GM18499 (cell line): ENCODE results near the gene DMAC2L.
"Not testable (repeated sequence)": the region's sequence is repeated elsewhere in the genome, so short reads cannot be mapped to it uniquely, and the experiment has no call there.

Experiments used
- ATAC-seq: cut with Tn5 transposase; IDR thresholded peaks from one replicate; pipeline ENCODE4 v1.9.1; 2021; ENCODE audit warnings: moderate number of reproducible peaks; ENCODE audit not compliant: insufficient read depth, unreplicated experiment

DMAC2L gene

DNA sequence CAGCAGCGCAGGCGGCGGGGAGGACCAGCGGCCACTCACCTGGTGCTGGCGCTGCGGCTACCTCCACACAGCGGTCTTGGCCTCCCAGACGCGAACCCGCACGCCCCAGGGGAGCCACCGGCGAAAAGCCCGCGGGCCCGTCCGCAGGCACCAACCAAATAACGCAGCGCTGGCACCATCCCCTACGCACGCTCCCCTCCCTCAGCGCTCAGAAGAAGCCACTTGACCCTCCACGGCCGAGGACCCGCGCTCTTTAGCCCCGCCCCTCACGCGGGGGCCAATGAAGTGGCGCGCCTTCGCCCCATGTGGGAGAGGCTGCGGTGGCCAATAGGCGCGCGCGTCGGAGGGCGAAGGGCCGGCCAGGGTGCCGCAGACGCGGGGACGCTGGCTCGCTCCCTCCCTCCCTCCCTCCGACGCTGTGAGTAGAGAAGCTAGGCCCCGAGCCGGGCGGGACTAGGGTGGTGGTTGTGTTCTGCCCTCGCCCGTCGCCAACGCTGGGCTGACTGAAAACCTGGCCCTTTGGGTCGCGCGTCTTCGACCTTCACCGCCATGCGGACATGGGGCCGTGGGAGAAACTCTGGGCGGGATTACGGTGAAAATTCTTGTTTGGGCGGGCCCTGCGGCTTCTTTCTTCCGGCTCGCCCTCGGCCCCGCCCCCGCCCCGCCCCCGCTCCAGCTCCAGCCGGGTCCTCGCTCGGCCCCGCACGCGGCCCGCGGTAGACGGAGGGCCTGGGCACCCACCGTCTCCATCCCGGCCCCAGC, at the start of gene DMAC2L, which contains the start of gene L2HGDH:
TSS of gene DMAC2L (plus strand) at position 353 of the 762 bp plus-strand sequence. CDS start 9,164 bp downstream, outside the sequence.
TSS of gene L2HGDH (minus strand) at position 258 of the 762 bp plus-strand sequence. CDS start at position 179, 79 bp downstream.
- ATAC-seq, result peak; percentile 70

- ATAC-seq, result no peak
These were observed 49.3 kb upstream of the DMAC2L start for GRCh38 chr14:50262865-50263264.

DNA sequence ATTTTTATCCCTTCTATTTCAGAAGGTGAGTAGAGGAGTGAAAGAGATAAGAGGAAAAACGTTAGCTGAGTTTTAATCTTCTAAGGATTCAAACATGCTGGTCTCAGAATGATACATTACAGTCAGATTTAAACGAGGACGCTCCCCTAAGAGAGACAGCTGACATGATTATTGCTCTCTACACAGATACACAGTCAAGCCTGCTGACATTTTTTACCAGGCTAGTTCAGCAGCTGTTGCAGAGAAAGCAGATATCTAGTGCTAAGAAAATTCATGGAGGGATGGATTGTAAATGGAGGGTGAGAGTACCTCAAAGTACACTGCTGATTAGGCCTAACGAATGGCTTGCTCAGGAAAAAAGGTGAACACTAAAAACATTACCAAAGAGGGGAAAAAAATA, 48.8 kb upstream of the DMAC2L start:
- no peak for ATAC-seq

DNA sequence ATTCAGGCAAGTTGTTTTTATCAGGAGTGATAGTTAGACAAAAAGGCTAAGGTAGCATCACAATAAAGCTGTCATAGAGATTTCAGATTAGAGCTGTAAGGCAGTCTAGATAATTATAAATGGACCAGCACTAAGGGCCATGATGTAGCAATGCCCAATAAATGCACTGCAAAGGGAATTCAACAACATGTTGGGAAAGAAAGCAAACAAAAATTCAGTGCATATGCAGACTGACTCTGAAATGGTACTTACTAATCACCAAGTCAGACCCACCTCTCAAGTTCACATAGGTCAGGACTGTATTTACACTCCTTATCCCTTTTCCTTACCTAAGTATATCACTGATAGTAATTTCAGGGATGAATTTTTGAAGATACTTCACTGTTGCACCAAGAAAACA, 47.1 kb upstream of the DMAC2L start:
- no peak for ATAC-seq

DNA sequence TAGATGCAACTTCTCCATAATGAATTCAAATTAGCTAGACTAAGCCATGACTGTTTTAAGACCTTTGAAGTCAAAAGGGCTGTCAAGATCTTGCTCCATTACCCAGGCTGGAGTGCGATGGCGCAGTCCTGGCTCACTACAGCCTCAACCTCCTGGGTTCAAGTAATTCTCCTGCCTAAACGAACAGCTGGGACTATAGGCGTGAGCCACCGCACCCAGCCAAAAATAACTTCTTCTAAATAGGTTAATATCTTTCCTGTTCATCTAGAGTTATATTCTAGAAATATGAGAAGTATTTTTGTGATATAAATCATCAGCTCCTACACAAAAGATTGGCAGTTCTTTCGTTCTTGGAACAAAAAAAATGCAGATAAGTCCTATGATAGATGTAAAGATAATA, 41.2 kb upstream of the DMAC2L start:
- ATAC-seq, result no peak

DNA sequence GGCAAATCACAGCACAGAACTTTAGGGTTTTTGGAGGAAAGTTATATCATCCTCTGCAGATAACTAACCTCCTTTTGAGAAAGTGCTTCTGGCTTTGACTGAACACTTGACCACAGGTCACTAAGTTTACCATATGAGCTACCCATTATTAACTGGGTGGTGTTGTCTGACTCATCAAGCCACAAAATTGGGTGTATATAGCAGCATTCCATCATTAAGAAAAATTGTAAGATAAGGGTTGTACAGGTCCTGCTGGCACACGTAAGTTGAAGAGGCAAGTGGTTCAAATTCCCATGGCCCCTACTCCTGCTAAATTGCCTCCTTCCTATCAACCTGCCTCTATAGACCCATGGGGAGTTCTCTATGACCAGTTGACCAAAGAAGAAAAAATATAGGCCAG, 39.6 kb upstream of the DMAC2L start:
- no peak for ATAC-seq

DNA sequence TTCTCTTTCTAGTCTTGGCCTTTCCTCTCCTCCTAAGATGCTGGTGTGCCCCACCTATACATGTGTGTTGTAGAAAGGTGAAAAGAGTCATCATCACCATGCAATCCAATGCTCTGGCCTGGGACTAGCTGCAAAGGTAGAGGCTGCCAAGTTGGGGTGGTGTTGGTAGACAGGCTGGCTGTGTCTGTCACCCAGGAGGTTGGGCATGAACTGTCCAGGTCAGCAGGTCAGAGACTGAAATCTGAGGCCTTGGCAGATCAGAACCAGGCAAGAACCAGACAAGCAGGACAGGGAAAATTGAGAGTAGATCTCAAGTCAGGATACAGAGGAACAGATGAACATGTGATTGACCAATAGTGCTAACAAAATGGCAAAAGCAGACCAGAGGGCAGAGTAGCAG, 26.3 kb upstream of the DMAC2L start:
- ATAC-seq, result no peak

DNA sequence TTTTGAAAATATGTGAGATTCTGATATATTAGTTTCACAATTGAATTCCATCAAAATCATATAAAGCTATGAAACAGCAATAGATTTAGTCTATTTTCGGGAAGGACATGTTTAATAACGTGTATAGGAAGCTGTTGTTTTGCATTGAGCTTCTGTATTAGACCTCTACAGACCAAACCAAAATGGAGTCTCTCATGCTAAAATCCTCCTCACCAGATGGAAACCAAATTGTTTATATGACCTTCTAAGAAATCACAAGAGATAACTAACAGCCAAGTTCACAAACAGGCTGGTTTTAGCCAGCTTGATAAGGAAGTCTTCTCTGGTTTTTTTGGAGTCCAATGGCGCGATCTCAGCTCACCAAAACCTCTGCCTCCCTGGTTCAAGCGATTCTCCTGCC, 24.0 kb upstream of the DMAC2L start:
- no peak for ATAC-seq

- ATAC-seq, result no peak
These were observed 21.8 kb upstream of the DMAC2L start for GRCh38 chr14:50290306-50290705.

DNA sequence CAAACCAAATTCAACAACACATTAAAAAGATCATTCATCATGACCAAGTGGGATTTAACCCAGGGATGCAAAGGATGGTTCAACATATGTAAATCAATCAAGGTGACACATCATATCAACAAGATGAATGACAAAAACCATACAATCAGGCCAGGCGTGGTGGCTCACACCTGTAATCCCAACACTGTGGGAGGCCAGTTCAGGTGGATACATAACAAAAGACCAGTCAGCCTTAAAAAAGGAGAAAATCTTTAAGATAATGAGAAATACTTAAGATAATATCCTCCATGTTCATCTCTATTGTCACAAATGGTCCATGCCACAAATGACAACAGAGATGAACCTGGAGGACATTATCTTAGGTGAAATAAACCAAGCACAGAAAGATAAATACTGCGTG, 12.5 kb upstream of the DMAC2L start:
- ATAC-seq, result no peak

- no peak for ATAC-seq
These were observed 10.2 kb upstream of the DMAC2L start for GRCh38 chr14:50301914-50302313.

- ATAC-seq, result no peak
These were observed 8.2 kb upstream of the DMAC2L start for GRCh38 chr14:50303744-50304471.

DNA sequence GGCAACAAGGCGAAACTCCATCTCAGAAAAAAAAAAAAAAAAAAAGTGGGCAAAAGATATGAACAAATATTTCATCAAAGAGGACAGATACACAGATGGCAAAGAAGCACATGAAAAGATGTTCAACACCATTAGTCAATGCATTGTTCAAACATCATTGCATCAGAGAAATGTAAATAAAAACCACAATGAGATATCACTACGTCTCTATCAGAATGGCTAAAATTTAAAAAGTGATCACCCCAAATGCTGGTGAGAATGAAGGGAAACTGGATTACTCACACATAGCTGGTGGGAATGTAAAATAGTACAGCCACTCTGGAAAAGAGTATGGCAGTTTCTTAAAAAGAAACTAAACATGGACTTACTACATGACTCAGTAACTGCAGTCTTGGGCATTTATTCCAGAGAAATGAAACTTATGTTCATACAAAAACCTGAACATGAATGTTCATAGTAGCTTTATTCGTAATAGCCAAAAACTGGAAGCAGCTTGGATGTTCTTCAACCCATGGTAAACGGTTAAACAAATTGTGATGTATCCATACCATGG, 3.7 kb upstream of the DMAC2L start:
- ATAC-seq, result no peak

- no peak for ATAC-seq
These were observed 1.7 kb upstream of the DMAC2L start for GRCh38 chr14:50310445-50310844.

DNA sequence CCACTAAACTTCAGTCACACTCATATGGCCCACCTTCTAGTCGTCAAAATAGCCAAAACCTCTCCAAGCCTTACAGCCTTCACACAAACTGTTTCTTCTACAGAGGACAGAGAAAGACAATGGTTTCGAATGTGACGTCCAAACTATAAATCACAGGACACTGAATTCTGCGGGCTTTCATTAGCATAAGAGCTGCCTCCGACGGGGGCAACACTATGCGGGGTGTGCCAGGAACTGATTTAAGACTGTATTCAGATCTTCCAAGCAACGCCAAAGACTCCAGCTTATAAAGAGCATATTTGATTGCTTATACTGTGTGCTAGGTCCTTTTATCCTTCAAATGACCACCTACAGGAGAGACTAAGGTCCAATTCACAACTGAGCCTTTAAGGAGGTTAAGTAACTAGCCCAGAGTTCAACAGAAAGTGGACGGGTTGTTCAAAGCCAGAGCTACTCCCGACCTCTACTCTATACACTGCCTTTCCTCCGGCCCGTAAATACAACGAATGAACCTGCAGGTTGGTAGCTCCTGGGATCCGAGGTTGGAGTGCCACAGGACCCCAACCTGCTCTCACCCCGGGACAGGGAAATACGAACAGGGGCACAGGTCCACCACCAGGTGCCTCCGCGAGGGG, 670 bp upstream of the DMAC2L start:
- ATAC-seq, result peak; percentile 2

DNA sequence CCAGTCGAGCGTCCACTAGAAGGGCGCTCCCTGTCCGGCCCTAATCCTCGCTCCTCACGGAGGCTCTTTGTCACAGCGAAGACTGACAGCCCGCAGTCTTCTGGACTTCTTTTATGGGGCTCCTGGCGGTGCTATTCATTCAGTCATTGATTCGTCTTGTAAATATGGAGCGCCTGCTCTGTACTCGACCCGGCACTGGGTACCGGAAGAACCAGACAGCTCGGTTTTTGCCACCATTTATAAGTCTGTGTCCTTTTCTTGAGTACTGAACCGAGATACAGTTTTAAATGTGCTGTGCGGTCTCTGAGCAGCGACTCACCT, 570 bp downstream of the DMAC2L start:
- peak; percentile 25 for ATAC-seq

- not testable (repeated sequence) for ATAC-seq
These were observed 2.0 kb downstream of the DMAC2L start for GRCh38 chr14:50314098-50314497.

- ATAC-seq, result no peak
These were observed 6.0 kb downstream of the DMAC2L start for GRCh38 chr14:50318031-50318626.

DNA sequence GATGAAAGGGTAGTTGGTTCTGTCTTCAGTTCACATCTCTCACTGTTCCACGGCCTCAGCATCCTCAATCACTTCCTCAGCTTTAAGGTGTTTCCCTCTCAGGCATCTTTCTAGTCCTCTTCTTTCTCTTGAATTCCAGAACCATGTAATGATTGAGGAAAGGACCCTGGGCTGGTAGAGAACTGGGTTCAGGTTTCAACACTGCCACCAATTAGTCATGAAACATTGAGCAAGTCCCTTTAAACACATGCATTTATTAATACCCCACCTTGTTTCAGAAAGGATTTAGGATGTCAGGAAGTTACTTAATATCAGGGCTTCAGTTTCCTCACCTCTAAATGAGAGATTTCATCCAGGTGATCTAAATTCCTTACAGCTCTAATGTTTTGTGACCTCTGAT, 7.2 kb downstream of the DMAC2L start:
- ATAC-seq, result no peak

GRCh38 chr14:50319721-50320120, 7.6 kb downstream of the DMAC2L start:
- no peak for ATAC-seq

- no peak for ATAC-seq
These were observed 8.2 kb downstream of the DMAC2L start for GRCh38 chr14:50320283-50320682.
